HG02840 (cell line): ENCODE measurements around the gene FBXW11.

Experiments
- ATAC-seq: cut with Tn5 transposase; IDR thresholded peaks from one replicate; pipeline ENCODE4 v1.9.1; 2021; ENCODE audit warnings: mild to moderate bottlenecking, moderate library complexity, moderate number of reproducible peaks; ENCODE audit not compliant: unreplicated experiment, low FRiP score

The FBXW11 gene

GRCh38 chr5:171821286-171821685 is 185.2 kb downstream of the FBXW11 start:
- no peak for ATAC-seq

- no peak for ATAC-seq
Observed at GRCh38 chr5:171820561-171820960, 185.9 kb downstream of the FBXW11 start.

- no peak for ATAC-seq
Observed at GRCh38 chr5:171816666-171817065, 189.8 kb downstream of the FBXW11 start.

GRCh38 chr5:171813813-171814490 is 192.5 kb downstream of the FBXW11 start:
- ATAC-seq = no peak

GRCh38 chr5:171813270-171813669 is 193.2 kb downstream of the FBXW11 start:
- ATAC-seq = no peak
